Suprapubic skin (tissue), 4 donors: ENCODE measurements around the gene FXYD7. TPM values are rescaled to one million over a fixed set of nuclear protein-coding genes. Genes with fewer than 3 reads are reported as not detected.

ENCODE experiments used
- DNase-seq, 2 donors: peaks; one replicate each; pipeline ENCODE4 v3.0.0-alpha.2; 2019; ENCODE audit warnings: low spot score in 2 of 2
- H3K27ac ChIP-seq: fragments of 200-600 bp; sonication (generic); one replicate; pipeline ENCODE4 v1.5.1; 2019
- H3K27me3 ChIP-seq: fragments of 200-600 bp; sonication (generic); one replicate; pipeline ENCODE4 v1.5.1; 2019
- H3K36me3 ChIP-seq: fragments of 200-600 bp; sonication (generic); one replicate; pipeline ENCODE4 v1.5.1; 2019
- H3K4me1 ChIP-seq: fragments of 200-600 bp; sonication (generic); one replicate; pipeline ENCODE4 v1.5.1; 2019
- H3K4me3 ChIP-seq: fragments of 200-600 bp; sonication (generic); one replicate; pipeline ENCODE4 v1.5.1; 2019; ENCODE audit warnings: mild to moderate bottlenecking
- H3K9me3 ChIP-seq: fragments of 200-600 bp; sonication (generic); one replicate; pipeline ENCODE4 v1.5.1; 2019
- CTCF ChIP-seq, 2 donors: fragments of 200-600 bp in 1 of 2; fragments of 450-650 bp in 1 of 2; sonication (generic) in 1 of 2; IDR thresholded peaks; one replicate each; pipeline ENCODE4 v1.5.1; 2016 to 2019; ENCODE audit warnings: antibody characterized with exemption in 2 of 2, mild to moderate bottlenecking in 1 of 2, moderate library complexity in 1 of 2
- EP300 ChIP-seq: sonication (generic); formaldehyde crosslinking; IDR thresholded peaks from one replicate; pipeline ENCODE4 v1.6.1; 2017; ENCODE audit warnings: antibody characterized with exemption
- POLR2A ChIP-seq, 2 donors: fragments of 450-650 bp; IDR thresholded peaks; one replicate each; pipeline ENCODE4 v1.6.1; 2017; ENCODE audit warnings: antibody characterized with exemption in 2 of 2, mild to moderate bottlenecking in 2 of 2, moderate library complexity in 2 of 2
- POLR2AphosphoS5 ChIP-seq, 3 donors: sonication (generic); formaldehyde crosslinking; IDR thresholded peaks; one replicate each; pipeline ENCODE4 v1.6.1; 2017; ENCODE audit warnings: antibody characterized with exemption in 3 of 3
- WGBS: methylation state at CpG from one replicate; pipeline ENCODE4 v1.1.5; 2018; 5-methylcytosine and 5-hydroxymethylcytosine counted together
- total RNA-seq, 4 donors: library from RNA; depleted of rRNA; stranded (reverse); fragments of >200 nt; gene quantifications; one replicate each; pipeline ENCODE4 v1.1.0, GENCODE V29; 2016

The FXYD7 gene
- total RNA-seq, 4 donors from 2014 or later = 2.2 TPM; not detected in 3

GRCh38 chr19:35143818-35144217, 763 bp downstream of the FXYD7 start:
- DNase-seq = no peak
- TF ChIP-seq EP300 = no peak
- TF ChIP-seq POLR2AphosphoS5 (IDR thresholded peaks at IDR 0.05) = no peak
- TF ChIP-seq POLR2A (IDR thresholded peaks at IDR 0.05) = no peak
- TF ChIP-seq CTCF (IDR thresholded peaks at IDR 0.05) = no peak
- 39% methylated on average over 3 of the region's 3 CpGs for WGBS
- no peaks in the 10 kb centered on the region for H3K36me3 ChIP-seq
- peaks cover 49% of the 10 kb centered on the region for H3K4me1 ChIP-seq
- H3K9me3 ChIP-seq = no peaks in the 10 kb centered on the region
- H3K27ac ChIP-seq = no peak overlapping the region
- no peak overlapping the region for H3K4me3 ChIP-seq
- peaks cover 23% of the 10 kb centered on the region for H3K27me3 ChIP-seq

- peaks cover 23% of the 10 kb centered on the region for H3K27me3 ChIP-seq
- DNase-seq = no peak
- no peak overlapping the region for H3K27ac ChIP-seq
- H3K9me3 ChIP-seq = no peaks in the 10 kb centered on the region
- H3K36me3 ChIP-seq = no peaks in the 10 kb centered on the region
- peaks cover 46% of the 10 kb centered on the region for H3K4me1 ChIP-seq
- TF ChIP-seq POLR2A (IDR thresholded peaks at IDR 0.05) = no peak
- TF ChIP-seq CTCF (IDR thresholded peaks at IDR 0.05) = no peak
- H3K4me3 ChIP-seq = no peak overlapping the region
- 31% methylated on average over 3 of the region's 6 CpGs for WGBS
These were observed 1.2 kb downstream of the FXYD7 start for GRCh38 chr19:35144259-35144599.

GRCh38 chr19:35144600-35145436, 1.8 kb downstream of the FXYD7 start:
- Histone ChIP-seq H3K27me3 (peaks cover 23% of the 10 kb centered on the region), H3K4me3 (no peak overlapping the region), H3K36me3 (no peaks in the 10 kb centered on the region), H3K4me1 (peaks cover 40% of the 10 kb centered on the region), H3K27ac (no peak overlapping the region), H3K9me3 (no peaks in the 10 kb centered on the region)
- DNase-seq = no peak
- 29% methylated on average over 9 of the region's 15 CpGs for WGBS
- TF ChIP-seq EP300 (no peak), POLR2A (IDR thresholded peaks at IDR 0.05) (no peak), POLR2AphosphoS5 (IDR thresholded peaks at IDR 0.05) (no peak), CTCF (IDR thresholded peaks at IDR 0.05) (no peak)

GRCh38 chr19:35146746-35147459, 3.8 kb downstream of the FXYD7 start:
- no peak overlapping the region for H3K4me3 ChIP-seq
- peaks cover 23% of the 10 kb centered on the region for H3K27me3 ChIP-seq
- DNase-seq = no peak
- H3K4me1 ChIP-seq = peaks cover 22% of the 10 kb centered on the region
- no peak overlapping the region for H3K27ac ChIP-seq
- no peak for TF ChIP-seq CTCF (IDR thresholded peaks at IDR 0.05)
- TF ChIP-seq POLR2A (IDR thresholded peaks at IDR 0.05) = no peak
- no peak for TF ChIP-seq EP300
- TF ChIP-seq POLR2AphosphoS5 (IDR thresholded peaks at IDR 0.05) = no peak
- H3K9me3 ChIP-seq = no peaks in the 10 kb centered on the region
- no peaks in the 10 kb centered on the region for H3K36me3 ChIP-seq
- 73% methylated on average over 7 of the region's 7 CpGs for WGBS

- no peaks in the 10 kb centered on the region for H3K36me3 ChIP-seq
These were observed 6.4 kb downstream of the FXYD7 start for GRCh38 chr19:35149463-35149862.

More at GRCh38 chr19:35149463-35149862, 6.4 kb downstream of the FXYD7 start:
- WGBS = 93% methylated on average over 3 of the region's 3 CpGs
- no peak for DNase-seq
- H3K27me3 ChIP-seq = peaks cover 12% of the 10 kb centered on the region
- H3K27ac ChIP-seq = no peak overlapping the region
- no peak overlapping the region for H3K4me3 ChIP-seq
- H3K4me1 ChIP-seq = peaks cover 16% of the 10 kb centered on the region
- H3K9me3 ChIP-seq = no peaks in the 10 kb centered on the region
- TF ChIP-seq POLR2A (IDR thresholded peaks at IDR 0.05) (no peak), EP300 (no peak), POLR2AphosphoS5 (IDR thresholded peaks at IDR 0.05) (no peak), CTCF (IDR thresholded peaks at IDR 0.05) (no peak)
